Measurements from ENCODE around the gene ZNF134. TPM values are rescaled to one million over a fixed set of nuclear protein-coding genes. Genes with fewer than 3 reads are reported as not detected.

Gene ZNF134
- 16.9 to 19.8 TPM (median 19.3 TPM) in 3 replicates for total RNA-seq
- long read RNA-seq, full-length matches to known transcripts = 26 of 29 reads
- long read RNA-seq, partial matches to known transcripts = 0 of 29 reads
- long read RNA-seq, other reads (novel, unspliced or antisense) = 3 of 29 reads

GRCh38 chr19:57613941-57614743 is at the start of gene ZNF134:
TSS of gene ZNF134 (plus strand) at chr19:57614242. CDS start at chr19:57619469, 5,227 bp downstream.
- Mint-ChIP-seq H3K27ac (ENCODE audit: unreplicated experiment) (peak within 1 kb of the TSS; percentile 87), H3K27me3 (ENCODE audit: low read depth) (no peaks in the 10 kb centered on the region), H3K4me1 (ENCODE audit: low read depth) (peaks cover 21% of the 10 kb centered on the region), H3K36me3 (ENCODE audit: low read depth) (peaks cover 45% of the 10 kb centered on the region), H3K9me3 (ENCODE audit: low read depth) (peaks cover 48% of the 10 kb centered on the region), H3K4me3 (ENCODE audit: unreplicated experiment) (peak within 1 kb of the TSS; percentile 99)
- peak; percentile 95 for DNase-seq (ENCODE audit: low spot score)
- TF ChIP-seq, protein P1, sequence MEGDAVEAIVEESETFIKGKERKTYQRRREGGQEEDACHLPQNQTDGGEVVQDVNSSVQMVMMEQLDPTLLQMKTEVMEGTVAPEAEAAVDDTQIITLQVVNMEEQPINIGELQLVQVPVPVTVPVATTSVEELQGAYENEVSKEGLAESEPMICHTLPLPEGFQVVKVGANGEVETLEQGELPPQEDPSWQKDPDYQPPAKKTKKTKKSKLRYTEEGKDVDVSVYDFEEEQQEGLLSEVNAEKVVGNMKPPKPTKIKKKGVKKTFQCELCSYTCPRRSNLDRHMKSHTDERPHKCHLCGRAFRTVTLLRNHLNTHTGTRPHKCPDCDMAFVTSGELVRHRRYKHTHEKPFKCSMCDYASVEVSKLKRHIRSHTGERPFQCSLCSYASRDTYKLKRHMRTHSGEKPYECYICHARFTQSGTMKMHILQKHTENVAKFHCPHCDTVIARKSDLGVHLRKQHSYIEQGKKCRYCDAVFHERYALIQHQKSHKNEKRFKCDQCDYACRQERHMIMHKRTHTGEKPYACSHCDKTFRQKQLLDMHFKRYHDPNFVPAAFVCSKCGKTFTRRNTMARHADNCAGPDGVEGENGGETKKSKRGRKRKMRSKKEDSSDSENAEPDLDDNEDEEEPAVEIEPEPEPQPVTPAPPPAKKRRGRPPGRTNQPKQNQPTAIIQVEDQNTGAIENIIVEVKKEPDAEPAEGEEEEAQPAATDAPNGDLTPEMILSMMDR (IDR thresholded peaks at IDR 0.05) = peak; percentile 64

GRCh38 chr19:57566396-57567265 is 47.4 kb upstream of the ZNF134 start:
- Mint-ChIP-seq H3K36me3 (ENCODE audit: low read depth) (peaks cover 36% of the 10 kb centered on the region), H3K27ac (ENCODE audit: unreplicated experiment) (no peak overlapping the region), H3K4me3 (ENCODE audit: unreplicated experiment) (no peak overlapping the region), H3K9me3 (ENCODE audit: low read depth) (peaks cover 85% of the 10 kb centered on the region), H3K4me1 (ENCODE audit: low read depth) (no peaks in the 10 kb centered on the region), H3K27me3 (ENCODE audit: low read depth) (no peaks in the 10 kb centered on the region)
- no peak for DNase-seq (ENCODE audit: low spot score)
- TF ChIP-seq, protein P1 (IDR thresholded peaks at IDR 0.05) = no peak

GRCh38 chr19:57570707-57571106 is 43.3 kb upstream of the ZNF134 start:
- peaks cover 95% of the 10 kb centered on the region for H3K9me3 Mint-ChIP-seq (ENCODE audit: low read depth)
- no peak overlapping the region for H3K4me3 Mint-ChIP-seq (ENCODE audit: unreplicated experiment)
- peaks cover 64% of the 10 kb centered on the region for H3K36me3 Mint-ChIP-seq (ENCODE audit: low read depth)
- no peaks in the 10 kb centered on the region for H3K4me1 Mint-ChIP-seq (ENCODE audit: low read depth)
- no peak overlapping the region for H3K27ac Mint-ChIP-seq (ENCODE audit: unreplicated experiment)
- H3K27me3 Mint-ChIP-seq (ENCODE audit: low read depth) = no peaks in the 10 kb centered on the region
- DNase-seq (ENCODE audit: low spot score) = no peak
- TF ChIP-seq, protein P1 (IDR thresholded peaks at IDR 0.05) = no peak

GRCh38 chr19:57572415-57572947 is 41.6 kb upstream of the ZNF134 start:
- Mint-ChIP-seq H3K27me3 (ENCODE audit: low read depth) (no peaks in the 10 kb centered on the region), H3K27ac (ENCODE audit: unreplicated experiment) (no peak overlapping the region), H3K4me3 (ENCODE audit: unreplicated experiment) (no peak overlapping the region), H3K4me1 (ENCODE audit: low read depth) (peaks cover 9% of the 10 kb centered on the region), H3K36me3 (ENCODE audit: low read depth) (peaks cover 73% of the 10 kb centered on the region), H3K9me3 (ENCODE audit: low read depth) (peaks cover 94% of the 10 kb centered on the region)
- TF ChIP-seq, protein P1 (IDR thresholded peaks at IDR 0.05) = no peak
- no peak for DNase-seq (ENCODE audit: low spot score)

DNA sequence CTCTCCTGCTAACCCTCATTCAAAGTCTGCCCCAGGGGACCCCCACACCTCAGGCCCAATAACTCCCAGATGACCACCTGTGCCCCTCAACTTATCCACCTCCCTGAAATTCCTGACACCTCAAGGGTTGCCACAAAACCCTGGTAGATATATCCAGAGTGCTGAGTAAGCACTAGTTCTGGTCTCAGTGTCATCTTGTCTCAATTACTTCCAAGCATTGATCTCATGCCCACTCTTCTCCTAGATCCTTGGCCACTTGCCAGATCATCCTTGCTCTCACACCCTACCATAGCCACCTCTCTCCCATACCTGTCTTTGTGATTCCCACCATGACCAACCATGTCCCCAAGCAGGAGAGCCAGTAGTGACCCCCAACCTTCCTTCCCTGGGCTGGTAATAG is 37.4 kb upstream of the ZNF134 start:
- Mint-ChIP-seq H3K27ac (ENCODE audit: unreplicated experiment) (no peak overlapping the region), H3K36me3 (ENCODE audit: low read depth) (peaks cover 63% of the 10 kb centered on the region), H3K27me3 (ENCODE audit: low read depth) (no peaks in the 10 kb centered on the region), H3K4me3 (ENCODE audit: unreplicated experiment) (peak overlapping the region; percentile 1), H3K9me3 (ENCODE audit: low read depth) (peaks cover 72% of the 10 kb centered on the region), H3K4me1 (ENCODE audit: low read depth) (peaks cover 21% of the 10 kb centered on the region)
- DNase-seq (ENCODE audit: low spot score) = no peak
- TF ChIP-seq, protein P1 (IDR thresholded peaks at IDR 0.05) = no peak
